ENCODE measurements around the gene MACROD2. TPM values are rescaled to one million over a fixed set of nuclear protein-coding genes. Genes with fewer than 3 reads are reported as not detected.

Gene MACROD2
- polyA plus RNA-seq, 1 donor from 2014 or later, result 23.2 TPM

- H3K9ac ChIP-seq (ENCODE audit: low read length), result no peak overlapping the region
- no peak overlapping the region for H2AFZ ChIP-seq (ENCODE audit: low read depth, low read length)
Measured at GRCh38 chr20:14799545-14800216, 804.4 kb downstream of the MACROD2 start.

More at GRCh38 chr20:14799545-14800216, 804.4 kb downstream of the MACROD2 start:
- no peaks in the 10 kb centered on the region for H3F3A ChIP-seq (ENCODE audit: insufficient read depth, low read length, poor library complexity, severe bottlenecking)
- H3K36me3 ChIP-seq (ENCODE audit: insufficient read depth, low read length), result no peaks in the 10 kb centered on the region
- H3K27me3 ChIP-seq (ENCODE audit: insufficient read depth, low read depth, low read length), result no peaks in the 10 kb centered on the region
- TF ChIP-seq RAD21 (conservative IDR thresholded peaks at IDR 0.05), result no peak
- no peak for TF ChIP-seq REST (IDR thresholded peaks at IDR 0.05; ENCODE audit: borderline replicate concordance)
- TF ChIP-seq MXI1 (conservative IDR thresholded peaks at IDR 0.05; ENCODE audit: poor library complexity, severe bottlenecking), result no peak
- TF ChIP-seq POLR2AphosphoS5 (IDR thresholded peaks at IDR 0.05), result no peak
- no peak for TF ChIP-seq EZH2 (IDR thresholded peaks at IDR 0.05; ENCODE audit: borderline replicate concordance, insufficient read depth, low read length, poor library complexity, severe bottlenecking)
- TF ChIP-seq CTCF (IDR thresholded peaks at IDR 0.05; ENCODE audit: poor library complexity, severe bottlenecking), result no peak
- no peak for TF ChIP-seq SMC3 (conservative IDR thresholded peaks at IDR 0.05; ENCODE audit: poor library complexity)
- no peak for TF ChIP-seq TAF1 (IDR thresholded peaks at IDR 0.05; ENCODE audit: low read depth)
- H3K79me2 ChIP-seq (replicated peaks; ENCODE audit: insufficient read depth, low read length), result no peaks in the 10 kb centered on the region
- no peak overlapping the region for H3K27ac ChIP-seq (ENCODE audit: low read length)
- no peak overlapping the region for H3K4me3 ChIP-seq (ENCODE audit: low read length)
- no peaks in the 10 kb centered on the region for H4K20me1 ChIP-seq (ENCODE audit: insufficient read depth)
- H3K9me2 ChIP-seq (ENCODE audit: insufficient read depth, low read length), result no peaks in the 10 kb centered on the region
- H3K4me2 ChIP-seq (ENCODE audit: low read length), result no peak overlapping the region
- H3K9me3 ChIP-seq (ENCODE audit: low read length), result no peaks in the 10 kb centered on the region
